Endodermal cell (in vitro differentiated cells): Measurements from ENCODE around the gene CYP51A1. TPM values are rescaled to one million over a fixed set of nuclear protein-coding genes. Genes with fewer than 3 reads are reported as not detected.

Source experiments
- DNase-seq: peaks from one replicate; pipeline ENCODE4 v3.0.0-alpha.2; 2017
- H3K27ac ChIP-seq: 2 replicates; pipeline ENCODE4 v1.5.1; 2013; ENCODE audit warnings: mild to moderate bottlenecking, low read depth, low read length, moderate library complexity
- H3K27me3 ChIP-seq: 2 replicates; pipeline ENCODE4 v1.6.1; 2013; ENCODE audit warnings: mild to moderate bottlenecking, low read length, moderate library complexity; ENCODE audit not compliant: insufficient read depth, control insufficient read depth, poor library complexity, severe bottlenecking
- H3K36me3 ChIP-seq: 2 replicates; pipeline ENCODE4 v1.7.0; 2013; ENCODE audit warnings: mild to moderate bottlenecking, low read length, moderate library complexity; ENCODE audit not compliant: control insufficient read depth, insufficient read depth
- H3K4me1 ChIP-seq: one replicate; pipeline ENCODE4 v1.7.0; 2013; ENCODE audit warnings: low read length; ENCODE audit not compliant: control insufficient read depth, insufficient read depth
- H3K4me3 ChIP-seq: 2 replicates; pipeline ENCODE4 v1.5.1; 2013; ENCODE audit warnings: mild to moderate bottlenecking, low read length, moderate library complexity
- H3K9ac ChIP-seq: 2 replicates; pipeline ENCODE4 v1.6.1; 2013; ENCODE audit warnings: mild to moderate bottlenecking, low read length, moderate library complexity; ENCODE audit not compliant: poor library complexity, severe bottlenecking; ENCODE audit errors: extremely low read depth
- H3K9me3 ChIP-seq: 2 replicates; pipeline ENCODE4 v1.6.1; 2013; ENCODE audit warnings: mild to moderate bottlenecking, low read length, moderate library complexity; ENCODE audit not compliant: control insufficient read depth
- H3K27ac Mint-ChIP-seq: 2 replicates; pipeline ENCODE4 v1.8.0; 2020; ENCODE audit warnings: mixed read lengths
- H3K27me3 Mint-ChIP-seq: 2 replicates; pipeline ENCODE4 v1.8.0; 2021; ENCODE audit warnings: mild to moderate bottlenecking, mixed read lengths; ENCODE audit not compliant: insufficient read depth
- H3K36me3 Mint-ChIP-seq: 2 replicates; pipeline ENCODE4 v1.8.0; 2020; ENCODE audit warnings: low read depth, mixed read lengths
- H3K4me1 Mint-ChIP-seq: 2 replicates; pipeline ENCODE4 v1.8.0; 2020; ENCODE audit warnings: mixed read lengths
- H3K4me3 Mint-ChIP-seq: 2 replicates; pipeline ENCODE4 v1.8.0; 2020; ENCODE audit warnings: mild to moderate bottlenecking, moderate library complexity, mixed read lengths
- H3K9me3 Mint-ChIP-seq: 2 replicates; pipeline ENCODE4 v1.8.0; 2020; ENCODE audit warnings: mild to moderate bottlenecking, mixed read lengths
- WGBS, 2 experiments: methylation state at CpG; one replicate each; pipeline versions ENCODE4 v1.1.5 to v1.1.7; 2013; ENCODE audit warnings: missing lambda C conversion rate in 2 of 2, mixed read lengths in 1 of 2; ENCODE audit not compliant: insufficient coverage in 1 of 2, insufficient read length in 1 of 2; 5-methylcytosine and 5-hydroxymethylcytosine counted together
- total RNA-seq, 2 donors: library from RNA; stranded (reverse); fragmentation: NEBNext Ultra II Directional in 1 of 2; extraction: Animal tissue kit (Norgen Biotek cat#: 25700) in 1 of 2; gene quantifications; 2 replicates in 1 of 2; 3 replicates in 1 of 2; pipeline ENCODE4 v1.2.1, GENCODE V29; 2021
- TF ChIP-seq, protein P1 (sequence below): fragments of 200-600 bp; sonication (generic); conservative IDR thresholded peaks from 2 replicates; pipeline ENCODE4 v1.5.0; 2021; ENCODE audit warnings: antibody characterized with exemption, mild to moderate bottlenecking

CYP51A1 gene
- total RNA-seq, 2 donors from 2014 or later: 49.5 to 72.9 TPM

DNA sequence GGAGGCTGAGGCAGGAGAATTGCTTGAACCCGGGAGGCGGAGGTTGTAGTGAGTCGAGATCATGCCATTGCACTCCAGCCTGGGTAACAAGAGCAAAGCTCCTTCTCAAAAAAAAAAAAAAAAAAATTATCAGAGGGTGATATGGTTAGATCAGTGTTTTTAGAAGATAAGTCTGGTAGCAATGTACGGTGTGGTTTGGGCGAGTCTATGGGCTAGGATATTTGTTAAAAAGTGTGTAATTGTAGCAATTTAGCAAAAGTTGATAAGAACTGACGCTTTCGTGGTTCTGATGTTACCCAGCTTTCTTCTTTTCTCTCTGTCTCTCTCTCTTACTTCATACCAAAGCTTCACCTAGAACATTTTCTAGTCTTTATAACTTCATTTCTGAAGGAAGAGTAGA is 6.9 kb upstream of the CYP51A1 start:
- 96 to 100% methylated on average over 2 to 7 of the region's 7 CpGs for WGBS, 2 experiments
- peaks cover under 1% of the 10 kb centered on the region for H3K27me3 Mint-ChIP-seq
- DNase-seq: no peak
- no peaks in the 10 kb centered on the region for H3K9me3 ChIP-seq
- no peaks in the 10 kb centered on the region for H3K36me3 Mint-ChIP-seq
- H3K9ac ChIP-seq: no peak overlapping the region
- no peak overlapping the region for H3K4me3 ChIP-seq
- no peak overlapping the region for H3K27ac ChIP-seq
- no peaks in the 10 kb centered on the region for H3K27me3 ChIP-seq
- H3K36me3 ChIP-seq: no peaks in the 10 kb centered on the region
- H3K4me3 Mint-ChIP-seq: no peak overlapping the region
- H3K9me3 Mint-ChIP-seq: peaks cover 23% of the 10 kb centered on the region
- H3K4me1 ChIP-seq: no peaks in the 10 kb centered on the region
- no peak overlapping the region for H3K27ac Mint-ChIP-seq
- TF ChIP-seq, protein P1, sequence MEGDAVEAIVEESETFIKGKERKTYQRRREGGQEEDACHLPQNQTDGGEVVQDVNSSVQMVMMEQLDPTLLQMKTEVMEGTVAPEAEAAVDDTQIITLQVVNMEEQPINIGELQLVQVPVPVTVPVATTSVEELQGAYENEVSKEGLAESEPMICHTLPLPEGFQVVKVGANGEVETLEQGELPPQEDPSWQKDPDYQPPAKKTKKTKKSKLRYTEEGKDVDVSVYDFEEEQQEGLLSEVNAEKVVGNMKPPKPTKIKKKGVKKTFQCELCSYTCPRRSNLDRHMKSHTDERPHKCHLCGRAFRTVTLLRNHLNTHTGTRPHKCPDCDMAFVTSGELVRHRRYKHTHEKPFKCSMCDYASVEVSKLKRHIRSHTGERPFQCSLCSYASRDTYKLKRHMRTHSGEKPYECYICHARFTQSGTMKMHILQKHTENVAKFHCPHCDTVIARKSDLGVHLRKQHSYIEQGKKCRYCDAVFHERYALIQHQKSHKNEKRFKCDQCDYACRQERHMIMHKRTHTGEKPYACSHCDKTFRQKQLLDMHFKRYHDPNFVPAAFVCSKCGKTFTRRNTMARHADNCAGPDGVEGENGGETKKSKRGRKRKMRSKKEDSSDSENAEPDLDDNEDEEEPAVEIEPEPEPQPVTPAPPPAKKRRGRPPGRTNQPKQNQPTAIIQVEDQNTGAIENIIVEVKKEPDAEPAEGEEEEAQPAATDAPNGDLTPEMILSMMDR: no peak
- H3K4me1 Mint-ChIP-seq: no peaks in the 10 kb centered on the region

DNA sequence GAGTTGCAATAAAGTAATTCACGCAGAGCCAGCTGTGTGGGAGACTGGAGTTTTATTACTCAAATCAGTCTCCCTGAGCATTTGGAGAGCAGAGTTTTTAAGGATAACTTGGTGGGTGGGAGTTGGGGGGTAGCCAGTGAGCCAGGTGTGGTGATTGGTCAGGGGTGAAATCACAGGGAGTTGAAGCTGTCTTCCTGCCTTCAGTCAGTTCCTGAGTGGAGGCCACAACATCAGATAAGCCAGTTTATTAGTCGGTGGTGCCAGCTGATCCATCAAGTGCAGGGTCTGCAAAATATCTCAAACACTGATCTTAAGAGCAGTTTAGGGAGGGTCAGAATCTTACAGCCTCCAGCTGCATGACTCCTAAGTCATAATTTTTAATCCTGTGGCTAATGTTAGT is 3.3 kb upstream of the CYP51A1 start:
- peaks cover 7% of the 10 kb centered on the region for H3K4me1 Mint-ChIP-seq
- TF ChIP-seq, protein P1: no peak
- H3K27me3 ChIP-seq: no peaks in the 10 kb centered on the region
- no peak overlapping the region for H3K27ac ChIP-seq
- WGBS, 2 experiments: 85 to 100% methylated on average over 1 to 2 of the region's 2 CpGs
- no peak overlapping the region for H3K27ac Mint-ChIP-seq
- H3K4me3 Mint-ChIP-seq: no peak overlapping the region
- DNase-seq: no peak
- peaks cover 6% of the 10 kb centered on the region for H3K27me3 Mint-ChIP-seq
- H3K36me3 Mint-ChIP-seq: no peaks in the 10 kb centered on the region
- H3K9me3 ChIP-seq: no peaks in the 10 kb centered on the region
- H3K9me3 Mint-ChIP-seq: peaks cover 17% of the 10 kb centered on the region
- H3K9ac ChIP-seq: no peak overlapping the region
- H3K4me1 ChIP-seq: no peaks in the 10 kb centered on the region
- H3K36me3 ChIP-seq: no peaks in the 10 kb centered on the region
- H3K4me3 ChIP-seq: no peak overlapping the region

DNA sequence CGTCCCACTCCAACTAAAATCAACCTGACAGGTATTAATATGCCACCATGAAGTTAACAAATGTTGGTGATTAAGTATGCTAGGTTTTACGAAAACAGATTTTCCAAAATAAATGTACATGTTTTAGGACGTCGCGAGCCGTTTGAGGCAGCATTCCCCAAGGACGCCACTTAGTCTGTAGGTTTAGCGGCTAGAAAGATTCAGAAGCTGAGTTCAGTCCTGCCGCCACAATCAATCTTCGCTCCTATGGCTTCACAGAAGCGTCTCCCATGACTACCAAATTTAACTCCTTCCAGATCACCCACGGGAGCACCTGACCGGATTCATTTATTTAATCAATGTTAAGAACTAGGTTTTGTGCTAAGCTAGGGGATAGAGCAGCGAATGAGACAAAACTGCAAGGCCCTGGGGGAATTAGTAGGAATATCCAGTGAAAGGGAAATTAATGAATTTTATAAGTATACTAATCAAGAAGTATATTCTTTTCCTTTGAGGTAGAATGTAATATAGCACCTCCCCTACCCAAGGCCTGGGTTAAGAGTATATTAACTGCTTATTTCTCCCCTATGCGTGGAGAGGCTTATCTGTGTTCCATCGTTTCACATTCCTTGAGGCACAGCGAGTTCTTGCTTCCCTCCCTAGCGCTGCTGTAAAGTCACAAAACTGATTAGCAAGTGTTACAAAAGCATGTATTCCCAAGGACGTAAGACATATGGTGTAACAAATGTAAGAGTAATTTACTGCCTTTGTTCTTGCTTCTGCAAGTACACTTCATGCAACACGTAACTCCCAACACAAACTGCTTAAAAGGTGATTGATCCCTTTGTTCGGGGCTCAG is 994 bp upstream of the CYP51A1 start:
- H3K36me3 ChIP-seq: peaks cover 5% of the 10 kb centered on the region
- 55 to 67% methylated on average over 14 to 20 of the region's 21 CpGs for WGBS, 2 experiments
- Mint-ChIP-seq H3K4me3 (peak overlapping the region; percentile 95), H3K9me3 (peaks cover 13% of the 10 kb centered on the region), H3K4me1 (peaks cover 9% of the 10 kb centered on the region), H3K27me3 (peaks cover 6% of the 10 kb centered on the region), H3K27ac (peak overlapping the region; percentile 100), H3K36me3 (peaks cover 7% of the 10 kb centered on the region)
- H3K9me3 ChIP-seq: no peaks in the 10 kb centered on the region
- H3K27me3 ChIP-seq: no peaks in the 10 kb centered on the region
- no peaks in the 10 kb centered on the region for H3K4me1 ChIP-seq
- peak; percentile 48 for DNase-seq
- peak overlapping the region; percentile 94 for H3K9ac ChIP-seq
- TF ChIP-seq, protein P1: peak; percentile 7
- peak overlapping the region; percentile 90 for H3K4me3 ChIP-seq
- H3K27ac ChIP-seq: peak overlapping the region; percentile 98
